ENCODE measurements around the gene VPS36.
"Not testable (repeated sequence)": the region's sequence is repeated elsewhere in the genome, so short reads cannot be mapped to it uniquely, and the experiment has no call there.

The VPS36 gene

DNA sequence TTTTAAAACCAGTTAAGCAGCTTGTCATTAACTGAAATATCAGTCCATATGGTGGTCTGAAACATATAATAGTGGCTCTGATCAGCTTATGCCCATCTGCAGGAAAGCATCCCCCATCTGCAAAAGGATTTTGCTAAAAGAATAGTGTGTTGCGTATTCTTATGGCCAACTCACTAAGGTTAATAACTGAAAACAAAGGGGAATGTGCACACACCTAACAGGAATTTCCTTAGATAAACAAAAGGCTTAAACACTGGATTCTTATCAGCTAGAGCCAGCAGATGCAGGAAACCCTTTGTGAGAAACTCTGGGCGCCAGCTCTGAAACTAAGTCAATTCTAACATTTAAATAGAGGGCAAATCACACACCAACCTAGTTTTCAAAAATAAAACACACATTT lies 22.1 kb downstream of the VPS36 start:
- no peak for DNase-seq

GRCh38 chr13:52421216-52421615 lies 29.2 kb downstream of the VPS36 start:
- DNase-seq = no peak

DNA sequence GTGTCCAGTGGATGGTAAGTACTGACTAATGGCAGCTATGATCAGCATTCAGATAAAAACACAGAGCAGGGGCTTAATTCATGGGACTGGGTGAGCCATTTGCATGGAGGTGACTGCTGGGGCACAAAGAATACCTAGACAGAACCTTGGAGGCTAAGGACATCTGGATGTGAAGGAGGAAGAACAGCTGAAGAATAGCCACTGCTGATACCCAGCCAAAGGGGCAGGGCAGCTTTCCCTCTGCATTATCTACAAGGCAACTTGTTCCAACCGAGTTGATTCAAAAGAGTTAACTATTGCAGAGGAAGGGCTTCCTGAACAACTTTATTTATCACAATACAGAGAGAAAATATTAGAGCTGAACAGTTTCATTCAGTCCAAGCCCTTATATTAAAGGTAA lies 31.4 kb downstream of the VPS36 start:
- DNase-seq = no peak

DNA sequence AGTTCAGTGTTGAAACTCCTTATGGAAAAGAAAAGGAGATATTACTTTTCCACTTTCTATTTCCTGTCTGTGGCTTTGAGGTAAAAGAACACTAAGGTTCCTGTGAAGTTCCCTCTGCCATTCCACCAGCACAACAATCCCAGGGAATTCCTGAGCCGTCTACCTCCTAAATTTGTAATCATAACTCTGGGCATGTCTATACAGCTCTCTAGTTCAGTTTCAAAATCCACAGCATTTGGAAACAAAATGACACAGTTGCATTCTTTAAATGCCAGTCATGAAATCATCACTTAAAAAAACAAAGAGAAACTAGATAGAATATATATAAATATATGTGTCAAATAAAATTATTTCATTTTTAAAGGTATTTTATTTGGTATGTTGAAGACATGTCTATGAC lies 35.5 kb downstream of the VPS36 start:
- no peak for DNase-seq

DNA sequence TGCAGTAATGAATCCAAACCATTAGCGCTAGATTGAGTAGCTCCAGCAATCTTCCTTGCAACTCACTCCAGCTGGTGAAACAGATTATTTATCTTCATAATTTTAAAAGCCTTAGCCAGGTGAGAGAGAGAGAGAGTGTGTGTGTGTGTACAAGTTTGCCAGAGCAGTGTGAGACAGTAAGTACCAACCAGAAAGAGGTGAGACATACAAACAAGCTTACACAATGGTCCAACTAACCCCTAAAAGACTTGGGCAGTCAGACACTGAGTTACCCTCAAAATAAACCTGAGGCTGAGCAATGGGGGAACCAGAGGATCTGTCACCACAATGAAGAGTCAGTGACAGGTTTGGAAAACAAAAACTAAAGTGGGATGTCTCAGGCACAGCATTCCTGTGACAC lies 36.4 kb downstream of the VPS36 start:
- DNase-seq = no peak

DNA sequence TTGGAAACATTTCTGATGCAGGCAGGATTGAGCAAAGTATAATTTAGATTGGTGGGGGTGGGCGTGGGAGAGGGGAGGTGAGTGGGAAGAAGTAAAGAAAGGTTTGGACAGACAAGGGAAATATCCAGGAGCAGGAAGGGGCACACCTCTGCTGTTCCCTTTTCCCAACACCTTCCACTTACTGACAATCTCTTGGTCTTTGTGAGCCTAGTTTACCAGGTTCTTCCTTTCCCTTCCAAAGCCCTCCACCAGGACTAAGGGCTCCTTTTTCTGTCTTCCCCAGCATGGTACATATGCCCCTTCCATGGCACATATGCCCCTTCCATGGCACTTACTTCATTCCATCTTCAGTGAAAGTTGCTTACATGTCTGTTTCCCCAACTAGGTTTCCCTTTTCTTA lies 38.3 kb downstream of the VPS36 start:
- DNase-seq = no peak

DNA sequence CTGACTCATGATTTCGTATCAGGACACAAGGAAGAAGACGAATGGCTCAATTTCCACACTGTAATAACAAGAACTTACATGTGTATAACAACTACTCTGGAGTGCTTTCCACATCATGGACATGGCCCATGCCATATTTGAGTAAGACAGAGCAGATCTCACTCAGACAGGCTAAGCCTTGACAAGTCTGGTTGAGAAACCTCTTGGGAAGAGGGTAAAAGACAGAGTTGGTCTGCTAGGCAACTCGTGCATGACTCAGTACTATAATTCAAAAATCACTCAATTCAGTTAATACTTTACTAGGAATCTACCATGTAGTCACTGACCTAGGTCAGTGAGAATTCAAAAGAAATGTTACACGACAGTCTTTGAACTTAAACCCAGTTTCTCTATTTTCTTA lies 38.8 kb downstream of the VPS36 start:
- DNase-seq = no peak

GRCh38 chr13:52408071-52408658 lies 42.3 kb downstream of the VPS36 start:
- not testable (repeated sequence) for DNase-seq

DNA sequence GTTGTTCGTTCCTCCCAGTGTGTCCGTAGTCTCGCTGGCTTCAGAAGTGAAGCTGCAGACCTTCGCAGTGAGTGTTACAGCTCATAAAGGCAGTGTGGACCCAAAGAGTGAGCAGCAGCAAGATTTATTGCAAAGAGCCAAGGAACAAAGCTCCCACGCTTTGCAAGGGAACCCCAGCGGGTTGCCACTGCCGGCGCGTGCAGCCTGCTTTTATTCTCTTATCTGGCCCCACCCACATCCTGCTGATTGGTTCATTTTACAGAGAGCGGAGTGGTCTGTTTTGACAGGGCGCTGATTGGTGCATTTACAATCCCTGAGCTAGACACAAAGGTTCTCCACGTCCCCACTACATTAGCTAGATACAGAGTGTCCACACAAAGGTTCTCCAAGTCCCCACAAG lies 43.0 kb downstream of the VPS36 start:
- not testable (repeated sequence) for DNase-seq

DNA sequence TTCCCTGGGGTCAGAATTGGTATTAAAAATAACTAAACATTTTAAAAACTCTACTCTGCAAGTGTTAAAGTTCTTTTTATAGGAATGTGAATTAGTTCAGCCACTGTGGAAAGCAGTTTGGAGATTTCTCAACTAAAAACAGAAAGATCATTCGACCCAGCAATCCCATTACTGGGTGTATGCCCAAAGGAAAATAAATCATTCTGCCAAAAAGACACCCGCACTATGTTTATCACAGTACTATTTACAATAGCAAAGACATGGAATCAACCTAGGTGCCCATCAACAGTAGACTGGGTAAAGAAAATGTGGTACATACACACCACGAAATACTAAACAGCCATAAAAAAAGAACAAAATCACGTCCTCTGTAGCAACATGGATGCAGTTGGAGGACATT lies 43.8 kb downstream of the VPS36 start:
- no peak for DNase-seq

DNA sequence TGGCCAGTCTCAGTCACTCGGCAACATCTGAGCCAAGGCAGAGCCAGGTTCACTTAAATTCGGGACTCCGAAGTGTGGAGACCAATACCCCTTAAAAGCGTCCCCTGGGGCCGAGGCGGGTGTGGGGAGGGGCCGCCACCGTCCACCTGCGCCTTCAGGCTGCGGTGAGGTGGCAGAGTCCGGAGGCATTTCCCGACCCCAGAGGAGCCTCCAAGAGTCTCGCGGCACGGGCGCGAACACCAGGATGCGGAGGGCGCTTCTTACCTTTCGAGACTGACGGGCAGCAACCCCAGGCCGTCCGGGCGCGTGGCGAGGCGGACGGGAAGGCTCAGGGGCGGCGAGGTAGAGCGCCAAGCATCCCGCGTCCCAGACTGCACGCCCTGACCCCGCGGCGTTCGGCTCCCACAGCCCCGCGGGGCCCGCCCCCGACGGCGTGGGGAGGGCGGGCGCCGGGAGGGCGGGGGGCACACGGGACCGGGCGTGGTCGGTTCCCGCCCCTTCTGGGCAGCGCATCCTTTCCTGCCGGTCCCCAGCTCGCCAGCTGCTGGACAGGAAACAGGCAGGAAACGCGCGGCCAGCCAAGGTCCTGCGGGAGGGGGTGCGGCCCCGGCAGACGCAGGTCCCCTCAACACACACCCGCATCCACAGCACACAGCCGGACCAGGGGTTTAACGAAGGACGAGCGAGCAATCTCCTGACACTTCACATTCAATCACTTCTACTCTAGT lies 44.5 kb downstream of the VPS36 start, which contains the start of gene THSD1:
Gene THSD1 (minus strand): TSS at position 406 of the 728 bp plus-strand sequence. CDS start 3,572 bp downstream, outside the sequence.
- peak; percentile 4 for DNase-seq

DNA sequence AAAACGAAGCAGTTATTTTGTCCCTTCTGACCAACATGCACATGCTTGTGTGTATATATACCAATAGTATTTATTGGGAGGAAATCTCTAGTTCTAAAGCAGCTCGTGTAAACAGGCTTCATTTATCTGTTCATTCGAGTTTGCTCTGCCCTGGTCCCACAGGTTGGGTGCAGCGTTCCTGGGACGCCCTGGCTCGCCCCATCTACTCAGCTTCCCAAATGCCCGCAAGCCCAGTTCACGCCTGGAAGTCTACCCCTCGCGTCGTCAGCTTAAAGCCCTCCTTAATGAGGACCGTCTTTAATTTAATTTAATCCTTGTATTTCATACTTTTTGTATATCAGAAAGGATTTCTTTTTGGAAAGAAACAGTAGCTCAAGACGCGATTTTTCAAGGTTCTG lies 45.1 kb downstream of the VPS36 start:
- DNase-seq = no peak

GRCh38 chr13:52399708-52400107 lies 50.7 kb downstream of the VPS36 start:
- DNase-seq = no peak

DNA sequence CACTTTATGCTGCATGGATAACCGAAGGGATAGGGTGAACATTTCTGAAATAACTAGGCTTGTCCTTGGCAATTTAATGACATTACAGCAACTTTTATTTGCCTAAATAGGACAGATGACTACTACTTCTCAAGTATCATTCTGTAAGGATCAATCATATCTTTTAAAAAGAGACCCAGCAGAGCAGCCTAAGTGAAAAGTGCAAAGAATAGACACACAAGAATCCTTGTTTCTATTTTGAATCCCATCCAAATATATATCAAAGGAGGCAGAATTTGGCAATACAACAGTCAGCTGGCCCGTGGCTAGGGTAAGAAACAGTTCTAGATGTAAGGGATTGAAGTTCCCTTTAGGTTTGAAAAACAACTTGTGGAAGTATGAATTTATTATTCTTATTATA lies 51.4 kb downstream of the VPS36 start:
- no peak for DNase-seq

DNA sequence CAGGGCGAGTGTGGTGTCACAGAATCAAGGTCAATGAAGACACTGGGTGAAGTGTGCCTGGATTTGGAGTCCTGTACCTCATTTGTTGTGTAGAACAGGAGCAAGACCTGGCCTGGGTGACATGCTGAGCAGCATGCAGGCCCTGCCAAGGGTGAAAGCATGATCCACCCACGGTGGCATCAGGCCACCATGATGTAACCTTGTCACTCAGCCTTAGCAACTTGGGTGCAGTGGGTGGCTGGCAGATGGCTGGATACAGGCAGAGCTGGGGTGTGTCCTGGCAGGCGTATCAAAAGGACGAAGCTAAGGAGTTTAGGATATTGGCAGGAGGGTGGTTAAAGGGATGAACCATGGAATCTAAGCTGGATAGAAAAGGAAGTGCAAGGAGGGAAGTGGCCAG lies 54.7 kb downstream of the VPS36 start:
- no peak for DNase-seq

DNA sequence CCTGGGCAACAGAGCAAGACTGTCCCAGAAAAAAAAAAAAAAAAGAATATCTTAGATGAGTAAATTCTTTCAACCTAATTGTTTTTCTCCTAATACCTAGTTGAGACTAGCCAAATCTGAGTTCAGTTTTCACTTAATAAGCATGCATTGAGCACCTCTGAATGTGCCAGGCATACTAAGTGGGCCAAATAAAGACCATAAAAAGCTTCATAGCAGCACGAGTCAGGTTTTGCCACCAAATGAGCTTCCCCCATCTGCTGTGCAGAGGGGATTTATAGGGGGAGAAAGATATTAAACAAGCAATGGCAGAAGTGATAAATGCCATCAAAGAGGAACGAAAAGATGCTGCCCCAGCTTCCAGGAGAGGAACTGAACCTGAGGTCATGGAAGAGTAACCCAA lies 55.8 kb downstream of the VPS36 start:
- no peak for DNase-seq

DNA sequence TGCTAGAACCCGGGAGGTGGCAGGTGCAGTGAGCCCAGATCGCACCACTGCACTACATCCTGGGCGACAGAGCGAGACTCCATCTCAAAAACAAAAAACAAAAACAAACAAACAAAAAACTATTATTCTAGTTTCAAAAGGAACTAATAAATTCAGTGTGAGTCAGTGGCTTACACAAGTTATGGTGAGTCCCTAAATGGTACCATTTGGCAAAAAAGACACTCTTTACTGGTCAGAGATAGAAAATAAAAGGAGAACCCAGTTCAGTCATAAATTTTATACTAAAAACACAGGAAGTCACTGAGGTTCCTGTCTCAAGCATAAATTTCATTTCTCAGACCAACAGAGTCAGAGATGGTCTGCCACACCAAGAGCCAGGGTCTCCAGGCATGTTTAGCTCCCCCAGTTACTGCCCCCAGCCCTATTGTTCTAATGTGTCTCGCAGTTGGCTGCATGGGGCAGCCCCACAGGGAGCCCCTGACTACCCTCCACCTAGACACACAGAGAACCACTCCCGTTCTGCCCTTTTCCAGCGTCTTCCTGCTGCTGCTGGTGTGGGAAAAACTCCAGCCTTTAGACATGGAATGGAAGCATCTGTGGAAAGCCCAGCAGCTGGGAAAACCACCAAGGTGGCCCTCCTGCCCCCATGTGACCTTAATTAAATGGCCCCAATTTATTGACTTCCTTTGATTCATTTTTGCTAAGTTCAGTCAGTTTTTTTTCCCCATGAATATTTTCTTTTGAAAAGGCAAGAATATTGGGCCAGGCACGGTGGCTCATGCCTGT lies 56.7 kb downstream of the VPS36 start:
- no peak for DNase-seq

DNA sequence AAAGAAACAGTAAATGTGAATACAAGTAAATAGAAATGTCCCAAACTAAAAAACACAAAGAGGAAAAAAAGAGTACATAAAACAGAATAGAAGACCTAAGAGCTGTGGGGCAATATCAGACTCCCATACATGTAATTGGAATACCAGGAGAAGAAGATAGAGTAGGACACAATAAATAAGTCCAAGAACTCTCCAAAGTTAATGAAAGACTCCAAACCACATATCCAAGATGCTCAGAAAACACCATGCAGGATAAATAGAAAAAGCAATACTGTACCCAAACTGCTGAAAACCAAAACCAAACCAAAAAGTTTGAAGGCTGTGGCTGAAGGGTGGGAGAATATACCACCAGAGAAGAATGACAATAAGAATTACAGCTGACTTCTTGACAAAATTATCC lies 62.7 kb downstream of the VPS36 start:
- no peak for DNase-seq

DNA sequence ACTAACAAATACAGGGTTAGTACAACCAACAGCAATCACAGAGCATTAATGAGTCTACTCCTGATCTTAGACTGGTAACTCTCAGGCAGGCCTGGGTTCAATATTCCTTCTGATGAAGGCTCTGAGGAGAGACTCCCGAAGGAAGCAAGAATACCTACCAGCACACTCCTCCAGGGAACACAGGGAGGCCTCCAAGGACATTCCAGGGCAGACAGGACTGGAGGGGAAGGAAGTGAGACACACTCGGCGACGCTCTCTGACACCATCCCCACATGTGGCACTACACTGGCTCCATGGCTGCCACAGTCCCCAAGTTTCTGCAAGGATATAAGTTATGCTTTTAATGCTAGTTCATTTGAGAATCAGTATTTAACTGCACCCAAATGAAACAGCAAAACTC lies 64.6 kb downstream of the VPS36 start:
- no peak for DNase-seq

DNA sequence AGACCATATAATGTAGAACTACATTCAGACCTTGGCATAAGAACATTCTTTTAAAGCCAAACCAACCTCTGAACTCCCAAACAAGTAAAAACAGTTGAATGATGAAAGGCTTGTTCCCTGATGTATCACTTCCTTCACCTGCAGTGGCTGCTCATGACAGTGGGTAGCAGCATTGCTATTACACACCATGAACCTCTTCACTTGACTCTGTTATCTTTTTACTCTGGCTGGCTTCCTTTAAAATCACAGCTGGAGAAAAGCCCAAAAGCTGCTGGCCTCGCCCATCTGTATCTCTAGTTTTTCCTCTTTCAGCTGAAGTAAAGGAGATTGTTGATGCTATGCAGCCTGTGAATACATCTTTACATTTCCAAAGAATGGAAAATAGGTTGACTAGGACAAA lies 67.1 kb downstream of the VPS36 start:
- DNase-seq = no peak

GRCh38 chr13:52378312-52378711 lies 72.1 kb downstream of the VPS36 start:
- DNase-seq = no peak

DNA sequence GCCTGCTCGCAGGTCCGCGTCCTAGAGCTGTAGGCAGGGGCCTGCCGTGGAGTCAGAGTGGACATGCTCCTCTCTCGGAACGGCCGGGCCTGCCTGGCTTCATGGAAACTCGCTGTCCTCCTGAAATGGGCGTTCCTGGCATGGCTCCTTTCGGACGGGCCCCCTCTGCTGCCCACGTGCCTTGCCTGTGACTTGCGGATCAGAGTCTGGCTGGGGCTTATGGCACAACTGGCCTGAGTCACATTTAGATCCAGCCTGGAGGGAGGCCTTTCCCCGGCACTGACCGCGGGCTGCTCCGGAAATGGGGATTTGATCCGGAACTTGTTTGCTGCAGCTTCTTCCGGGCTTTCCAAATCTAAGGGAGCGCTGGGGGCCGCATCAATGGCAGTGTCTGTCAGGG lies 72.5 kb downstream of the VPS36 start:
- no peak for DNase-seq

GRCh38 chr13:52374873-52375411 lies 75.5 kb downstream of the VPS36 start:
- no peak for DNase-seq

- no peak for DNase-seq
Measured at GRCh38 chr13:52374389-52374788, 76.0 kb downstream of the VPS36 start.
